Breast epithelium (tissue), 3 donors: ENCODE results near the gene ITGA3.

Experiments
- POLR2A ChIP-seq: fragments of 450-650 bp; IDR thresholded peaks from one replicate; pipeline ENCODE4 v1.6.1; 2016; ENCODE audit warnings: antibody characterized with exemption, mild to moderate bottlenecking, moderate library complexity
- POLR2AphosphoS5 ChIP-seq, 3 donors: sonication (generic); formaldehyde crosslinking; IDR thresholded peaks; one replicate each; pipeline ENCODE4 v1.6.1; 2017; ENCODE audit warnings: antibody characterized with exemption in 3 of 3
- TF ChIP-seq, protein P1 (sequence below), 3 donors: fragments of 450-650 bp; IDR thresholded peaks; one replicate each; pipeline ENCODE4 v1.5.1; 2016 to 2017; ENCODE audit warnings: antibody characterized with exemption in 3 of 3, mild to moderate bottlenecking in 3 of 3, moderate library complexity in 3 of 3

DNA sequence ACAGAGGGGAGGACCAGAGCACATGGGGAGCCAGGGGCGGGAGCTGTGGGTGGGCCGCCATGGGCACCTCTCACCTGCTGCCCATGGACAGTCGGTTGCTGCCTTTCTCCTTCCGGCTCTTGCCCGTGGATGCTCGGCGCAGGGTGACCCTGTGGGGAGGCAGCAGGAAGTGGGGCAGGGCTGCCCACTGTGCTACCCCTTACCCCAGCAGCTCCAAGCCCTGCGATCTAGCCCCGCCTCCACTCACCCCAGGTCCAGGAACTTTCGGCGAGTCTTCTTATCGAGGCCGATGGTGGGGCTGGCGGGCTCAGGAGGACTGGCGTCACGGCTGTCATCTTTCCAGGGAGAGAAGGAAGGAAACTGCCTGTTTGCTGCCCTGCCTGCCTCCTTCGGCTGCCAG is 59.8 kb downstream of the ITGA3 start:
- TF ChIP-seq POLR2AphosphoS5 (IDR thresholded peaks at IDR 0.05) = no peak
- TF ChIP-seq, protein P1, sequence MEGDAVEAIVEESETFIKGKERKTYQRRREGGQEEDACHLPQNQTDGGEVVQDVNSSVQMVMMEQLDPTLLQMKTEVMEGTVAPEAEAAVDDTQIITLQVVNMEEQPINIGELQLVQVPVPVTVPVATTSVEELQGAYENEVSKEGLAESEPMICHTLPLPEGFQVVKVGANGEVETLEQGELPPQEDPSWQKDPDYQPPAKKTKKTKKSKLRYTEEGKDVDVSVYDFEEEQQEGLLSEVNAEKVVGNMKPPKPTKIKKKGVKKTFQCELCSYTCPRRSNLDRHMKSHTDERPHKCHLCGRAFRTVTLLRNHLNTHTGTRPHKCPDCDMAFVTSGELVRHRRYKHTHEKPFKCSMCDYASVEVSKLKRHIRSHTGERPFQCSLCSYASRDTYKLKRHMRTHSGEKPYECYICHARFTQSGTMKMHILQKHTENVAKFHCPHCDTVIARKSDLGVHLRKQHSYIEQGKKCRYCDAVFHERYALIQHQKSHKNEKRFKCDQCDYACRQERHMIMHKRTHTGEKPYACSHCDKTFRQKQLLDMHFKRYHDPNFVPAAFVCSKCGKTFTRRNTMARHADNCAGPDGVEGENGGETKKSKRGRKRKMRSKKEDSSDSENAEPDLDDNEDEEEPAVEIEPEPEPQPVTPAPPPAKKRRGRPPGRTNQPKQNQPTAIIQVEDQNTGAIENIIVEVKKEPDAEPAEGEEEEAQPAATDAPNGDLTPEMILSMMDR (IDR thresholded peaks at IDR 0.05) = no peak
- no peak for TF ChIP-seq POLR2A
